Activated T-cell treated with anti-CD3 and anti-CD28 coated beads for 48 hours (primary cell): Measurements from ENCODE around the gene SH3RF3.

ENCODE experiments used
- DNase-seq: peaks from one replicate; pipeline ENCODE4 v3.0.0-alpha.2; 2020; ENCODE audit warnings: low read depth

Gene SH3RF3

DNA sequence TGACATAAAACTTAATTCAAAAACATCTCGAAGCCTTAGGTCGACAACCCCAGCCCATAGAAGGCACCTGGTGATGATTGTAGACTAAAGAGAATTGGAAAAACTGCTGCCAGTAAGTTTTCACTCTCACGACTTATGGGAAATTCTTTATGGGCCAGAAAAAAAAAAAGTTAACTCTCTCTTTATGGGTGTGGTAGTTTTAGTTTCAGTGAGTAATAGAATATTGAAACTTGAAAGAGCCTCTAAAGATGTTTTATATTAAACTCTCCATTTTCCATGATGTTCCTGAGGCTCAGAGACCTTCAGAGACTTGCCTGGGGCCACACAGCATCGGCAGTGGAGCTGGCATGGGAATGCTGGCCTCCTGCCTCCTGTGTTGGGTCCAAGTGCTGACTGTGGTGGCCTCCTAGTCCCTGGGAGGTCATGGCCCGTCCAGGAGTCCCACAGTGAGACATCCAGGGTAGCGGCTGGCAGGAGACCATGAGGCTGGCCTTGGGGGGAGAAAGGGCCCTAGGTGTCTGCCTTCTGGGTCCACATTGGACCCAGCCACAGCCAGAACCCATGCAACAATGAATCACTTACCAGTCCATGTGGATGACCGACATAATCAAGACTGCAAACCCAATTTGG lies 325.9 kb downstream of the SH3RF3 start:
- no peak for DNase-seq

DNA sequence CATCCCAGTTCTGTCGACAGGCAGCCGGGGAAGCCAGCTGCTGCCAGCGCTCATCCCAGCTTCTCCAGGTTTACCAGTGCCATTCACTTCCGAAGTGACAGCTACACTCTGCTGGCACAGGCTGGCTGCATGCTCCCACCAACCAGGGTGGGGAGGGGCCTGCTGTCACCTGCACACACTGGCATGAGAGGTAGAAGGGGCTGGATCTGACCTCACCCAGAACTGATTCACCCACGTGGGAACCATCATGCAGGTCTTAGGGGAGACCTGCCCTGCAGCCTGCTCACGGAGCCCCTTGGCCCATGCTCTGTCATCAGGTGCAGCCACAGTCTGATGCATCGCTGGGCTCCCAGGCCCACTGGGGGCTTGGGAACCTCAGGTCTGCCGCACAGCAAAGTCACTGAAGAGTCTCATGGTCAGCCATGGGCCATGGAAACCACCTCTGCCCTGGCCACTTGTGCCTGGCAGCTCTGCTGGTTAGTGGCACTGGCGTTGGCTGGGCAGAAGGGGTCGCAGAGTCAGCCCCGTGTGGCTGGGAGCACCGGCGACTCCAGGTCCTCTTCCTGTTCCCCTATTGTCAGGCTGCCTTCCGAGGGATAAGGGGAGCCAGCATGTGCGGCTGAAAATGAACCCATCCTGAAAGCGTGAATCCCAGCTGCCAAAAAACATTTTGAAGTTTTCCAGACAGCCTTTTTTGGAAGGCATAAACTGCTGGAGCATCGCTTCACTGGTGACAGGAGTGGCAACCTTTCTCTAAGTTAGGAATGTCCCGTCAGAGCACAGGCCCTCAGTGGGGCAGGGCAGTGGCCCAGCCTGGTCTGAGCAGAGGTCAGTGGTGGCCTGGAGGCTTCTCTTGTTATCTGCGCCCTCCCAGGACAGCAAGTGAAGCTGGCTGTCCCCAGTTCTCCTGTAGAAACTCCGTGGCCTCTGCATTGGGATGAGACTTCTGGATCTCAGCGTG lies 327.0 kb downstream of the SH3RF3 start:
- no peak for DNase-seq

DNA sequence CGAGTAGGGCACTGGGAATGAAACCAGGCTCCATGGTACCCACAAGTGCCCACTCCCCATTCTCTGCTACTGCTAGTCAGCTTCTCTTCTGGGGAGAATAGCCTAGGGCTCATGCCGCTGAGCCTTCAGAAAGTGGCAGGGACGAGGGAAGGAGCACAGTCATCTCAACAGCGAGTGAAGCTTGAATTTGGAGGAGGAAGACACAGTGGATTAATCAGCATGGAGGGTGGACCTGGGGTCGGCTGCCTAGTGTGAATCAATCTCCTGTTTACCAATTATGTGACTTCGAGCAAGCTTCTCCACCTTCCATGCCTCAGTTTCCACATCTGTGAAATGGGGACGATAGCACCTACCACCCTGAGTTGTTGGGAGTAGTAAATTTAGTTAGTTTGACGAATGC lies 327.8 kb downstream of the SH3RF3 start:
- no peak for DNase-seq

GRCh38 chr2:109457366-109457765 lies 328.4 kb downstream of the SH3RF3 start:
- DNase-seq, result no peak

DNA sequence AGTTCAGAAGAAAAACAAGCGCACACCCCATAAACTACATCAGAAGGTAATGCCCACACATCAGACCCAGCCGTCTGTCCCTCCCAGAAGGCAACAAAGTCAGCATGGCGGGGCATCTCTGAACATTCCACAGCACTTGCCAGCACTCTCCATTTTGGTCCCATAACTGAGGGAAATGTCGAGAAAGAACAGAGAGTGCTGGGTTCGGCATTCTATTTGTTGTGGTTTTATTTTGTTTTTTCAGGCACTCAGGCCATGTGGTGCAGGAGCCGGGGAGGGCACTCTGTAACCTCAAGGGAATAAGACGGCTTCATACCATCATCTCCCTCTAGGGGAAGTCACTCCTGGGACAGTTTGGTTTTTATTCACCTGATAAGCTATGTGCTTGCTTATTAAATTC lies 328.8 kb downstream of the SH3RF3 start:
- DNase-seq, result no peak

DNA sequence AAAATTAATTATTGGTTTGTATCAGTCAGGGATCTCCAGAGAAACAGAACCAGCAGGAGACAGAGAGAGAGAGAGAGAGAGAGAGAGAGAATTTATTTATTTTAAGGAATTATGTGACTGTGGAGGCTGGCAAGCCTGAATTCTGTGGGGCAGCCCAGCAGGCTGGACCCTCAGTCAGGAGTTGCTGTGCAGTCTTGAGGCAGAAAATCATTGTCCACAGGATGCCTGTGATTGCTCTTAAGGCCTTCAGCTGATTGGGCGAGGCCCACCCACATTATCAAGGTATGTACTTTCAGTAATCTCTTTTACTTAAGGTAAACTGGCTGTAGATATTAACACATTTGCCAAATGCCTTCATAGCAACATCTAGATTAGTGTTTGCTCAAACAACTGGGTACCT lies 329.5 kb downstream of the SH3RF3 start:
- no peak for DNase-seq

- no peak for DNase-seq
These were observed 330.5 kb downstream of the SH3RF3 start for GRCh38 chr2:109459485-109459884.

DNA sequence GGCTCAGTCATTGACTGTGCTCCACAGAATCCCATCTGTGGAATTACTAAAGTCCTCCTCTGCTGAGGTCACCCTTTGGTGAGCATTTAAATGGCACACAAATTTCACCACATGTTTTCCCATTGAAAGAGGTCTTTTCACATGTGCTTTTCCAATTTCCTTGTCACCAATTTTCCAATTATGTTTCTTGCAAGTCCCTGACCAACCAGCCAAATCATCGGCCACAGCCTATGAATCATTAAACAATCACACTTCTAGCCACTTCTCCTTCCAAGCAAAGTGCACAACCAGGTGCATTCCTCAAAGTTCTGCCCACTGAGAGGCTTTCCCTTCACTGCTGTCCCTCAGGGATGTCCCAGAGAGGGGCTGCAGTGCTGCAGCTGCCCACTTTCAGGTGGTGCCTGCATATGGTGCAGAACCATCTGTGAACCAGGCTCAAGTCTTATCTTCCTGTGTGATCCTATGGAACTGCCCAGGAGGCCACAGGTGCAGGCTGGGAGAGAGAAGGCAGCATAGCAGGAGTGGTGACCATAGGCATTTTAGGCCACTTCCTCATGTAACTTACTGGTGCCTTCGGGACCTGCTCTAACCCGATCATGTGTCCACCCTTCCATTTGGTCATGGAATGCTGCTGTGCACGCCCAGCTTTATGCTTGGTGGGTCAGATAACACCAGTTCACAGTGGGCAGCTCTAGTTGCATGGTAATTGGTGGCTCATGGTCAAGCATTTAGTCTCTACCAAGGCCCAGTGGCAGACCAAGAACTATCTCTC lies 331.7 kb downstream of the SH3RF3 start:
- DNase-seq, result no peak

DNA sequence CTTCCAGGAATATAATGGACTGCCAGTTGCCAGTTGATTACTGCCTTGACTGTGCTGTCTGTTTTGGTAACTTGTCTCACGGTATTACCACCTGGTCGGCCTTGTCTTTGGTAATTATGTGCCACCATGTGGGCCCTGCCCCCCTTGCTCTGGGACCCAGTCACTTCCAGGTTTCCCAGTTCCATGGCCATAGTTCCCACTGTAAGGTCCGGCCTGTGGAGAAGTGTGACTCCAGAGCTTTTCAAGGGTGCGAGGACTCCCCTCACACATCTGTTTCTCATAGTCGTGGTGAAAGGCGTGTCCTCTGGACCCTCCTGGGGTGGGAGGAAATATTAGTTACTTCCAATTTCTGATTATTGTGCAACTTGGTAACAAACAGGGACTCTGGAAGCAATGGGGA lies 334.2 kb downstream of the SH3RF3 start:
- DNase-seq, result no peak

DNA sequence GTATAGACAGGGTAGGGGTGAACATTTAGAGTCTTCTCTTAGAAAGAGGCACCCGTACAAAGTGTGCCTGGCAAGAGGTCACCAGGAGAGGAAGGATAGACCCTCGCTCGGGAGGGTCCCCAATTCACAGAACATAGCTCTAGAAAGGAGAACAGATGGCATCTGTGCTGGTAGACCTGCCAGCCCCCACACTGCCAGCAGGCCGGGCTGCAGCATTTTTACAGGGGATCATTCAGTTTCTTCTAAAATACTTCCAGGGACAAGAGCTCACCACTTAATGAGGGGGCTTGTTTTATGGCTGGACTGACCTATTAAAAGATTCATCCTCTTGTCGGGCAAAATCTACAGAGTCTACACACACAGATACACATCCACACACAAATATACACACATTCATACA lies 334.9 kb downstream of the SH3RF3 start:
- DNase-seq, result no peak

DNA sequence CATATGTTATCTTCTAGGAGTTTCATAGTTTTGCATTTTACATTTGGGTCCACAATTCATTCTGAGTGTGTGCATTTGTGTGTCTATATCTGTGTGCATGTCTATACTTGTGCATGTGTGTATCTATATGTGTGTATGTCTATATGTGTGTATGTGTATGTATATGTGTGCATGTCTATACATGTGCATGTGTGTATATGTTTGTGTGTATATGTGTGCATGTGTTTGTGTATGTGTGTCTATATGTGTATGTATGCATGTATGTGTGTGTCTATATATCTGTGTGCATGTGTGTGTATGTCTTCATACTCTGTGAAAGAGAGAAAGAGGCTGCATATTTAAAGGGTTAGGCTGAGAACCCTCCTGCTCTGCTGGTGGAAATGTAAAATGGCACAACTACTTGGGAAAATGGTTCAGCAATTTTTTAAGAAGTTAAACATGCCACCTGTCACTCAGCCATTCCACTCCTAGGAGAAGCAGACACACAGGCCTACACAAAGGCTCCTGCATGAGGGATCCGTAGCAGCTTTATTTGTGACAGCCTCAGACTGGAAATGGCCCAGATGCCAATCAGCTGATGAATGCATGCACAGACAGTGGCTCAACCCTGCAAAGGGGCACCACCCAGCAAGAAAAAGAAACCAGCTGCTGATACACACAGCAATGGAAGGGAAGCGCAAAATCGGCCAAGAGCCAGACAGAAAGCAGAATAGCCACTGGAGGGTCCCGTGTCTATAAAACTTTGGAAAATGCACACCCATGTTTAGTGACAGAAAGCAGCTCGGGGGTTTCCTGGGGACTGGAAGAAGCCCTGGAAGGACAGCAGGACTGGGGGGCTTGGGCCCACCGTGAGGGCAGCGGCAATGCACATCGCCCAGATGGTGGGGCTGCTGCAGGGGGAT lies 337.9 kb downstream of the SH3RF3 start:
- DNase-seq, result no peak

GRCh38 chr2:109467701-109468100 lies 338.7 kb downstream of the SH3RF3 start:
- no peak for DNase-seq

GRCh38 chr2:109468893-109469292 lies 339.9 kb downstream of the SH3RF3 start:
- DNase-seq, result no peak

- no peak for DNase-seq
These were observed 342.7 kb downstream of the SH3RF3 start for GRCh38 chr2:109471658-109472057.

GRCh38 chr2:109472331-109472959 lies 343.4 kb downstream of the SH3RF3 start:
- DNase-seq, result no peak

DNA sequence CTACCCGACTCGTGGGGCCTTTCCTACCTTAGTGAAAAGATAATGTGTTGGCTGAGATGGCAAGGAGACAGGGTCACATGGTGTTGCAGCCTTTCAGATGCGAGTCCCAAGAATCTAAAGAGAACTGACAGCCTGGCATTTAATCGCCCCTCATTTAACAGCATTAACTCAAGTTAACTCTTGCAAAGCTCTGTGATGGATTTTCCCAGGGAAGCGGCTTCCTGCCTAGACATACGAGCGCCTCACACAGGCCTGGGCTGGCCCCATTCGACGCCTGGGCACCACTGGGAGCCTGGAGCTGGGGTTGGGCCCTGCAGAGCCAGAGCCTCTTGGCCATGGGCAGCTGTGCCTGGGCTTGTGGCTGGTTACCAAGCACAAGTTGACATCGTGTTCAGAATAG lies 344.0 kb downstream of the SH3RF3 start:
- DNase-seq, result no peak

DNA sequence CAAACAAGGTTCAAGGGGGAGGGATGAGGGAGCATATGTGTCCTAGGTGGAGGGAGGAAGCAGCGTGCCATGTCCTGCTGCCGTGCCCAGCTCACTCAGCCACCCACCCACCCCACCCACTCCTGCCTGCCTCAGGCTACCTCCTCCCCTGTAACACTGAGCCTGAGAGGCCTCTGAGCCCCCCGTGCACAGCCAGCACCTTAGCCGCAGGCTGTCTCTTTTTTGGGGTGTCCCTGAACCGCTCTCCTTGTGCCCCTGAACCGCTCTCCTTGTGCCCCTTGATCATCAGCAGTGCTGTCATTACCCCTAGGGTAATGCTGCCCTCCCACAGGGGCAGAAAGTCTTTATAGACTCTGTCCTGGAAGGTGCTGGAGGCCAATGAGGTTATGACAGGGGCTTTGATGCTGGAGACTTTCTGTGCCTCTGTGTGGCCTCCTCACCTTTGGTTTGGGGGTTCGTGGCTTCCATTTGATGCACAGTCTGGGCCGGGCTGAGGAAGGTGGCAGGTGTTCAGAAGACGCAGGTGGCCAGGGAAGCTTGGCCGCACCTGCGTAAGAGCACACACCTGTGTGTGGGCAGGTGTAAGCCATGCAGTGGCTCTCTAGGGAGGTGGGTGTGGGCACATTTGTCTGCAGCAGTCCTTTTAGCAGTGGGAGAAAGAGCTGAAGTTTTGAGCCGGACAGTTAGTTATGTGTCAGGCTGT lies 344.8 kb downstream of the SH3RF3 start:
- DNase-seq, result no peak

DNA sequence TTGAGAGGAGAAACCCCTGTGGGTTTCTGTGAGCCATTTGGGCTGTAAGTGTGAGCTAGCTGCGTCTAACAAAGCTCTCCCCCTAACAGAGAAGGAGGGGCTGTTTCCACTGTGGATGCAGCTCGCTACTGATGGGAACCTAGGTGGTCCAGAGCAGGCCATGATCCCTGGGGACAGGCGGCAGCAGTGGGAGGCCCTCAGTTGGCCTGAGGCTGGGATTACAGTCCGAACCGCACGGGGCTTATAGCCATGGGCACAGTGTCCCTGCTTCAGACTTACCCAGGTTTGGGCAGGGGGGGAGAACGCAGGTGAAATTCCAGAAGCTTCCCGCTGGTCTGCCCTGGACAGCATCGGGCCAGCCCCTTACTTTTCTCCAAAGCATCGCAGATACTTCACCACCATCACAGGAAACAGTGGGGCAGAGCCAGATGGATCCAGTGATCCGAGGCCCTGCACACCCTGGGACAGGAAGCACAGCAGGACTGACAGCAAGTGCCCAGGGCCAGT lies 345.4 kb downstream of the SH3RF3 start:
- no peak for DNase-seq

DNA sequence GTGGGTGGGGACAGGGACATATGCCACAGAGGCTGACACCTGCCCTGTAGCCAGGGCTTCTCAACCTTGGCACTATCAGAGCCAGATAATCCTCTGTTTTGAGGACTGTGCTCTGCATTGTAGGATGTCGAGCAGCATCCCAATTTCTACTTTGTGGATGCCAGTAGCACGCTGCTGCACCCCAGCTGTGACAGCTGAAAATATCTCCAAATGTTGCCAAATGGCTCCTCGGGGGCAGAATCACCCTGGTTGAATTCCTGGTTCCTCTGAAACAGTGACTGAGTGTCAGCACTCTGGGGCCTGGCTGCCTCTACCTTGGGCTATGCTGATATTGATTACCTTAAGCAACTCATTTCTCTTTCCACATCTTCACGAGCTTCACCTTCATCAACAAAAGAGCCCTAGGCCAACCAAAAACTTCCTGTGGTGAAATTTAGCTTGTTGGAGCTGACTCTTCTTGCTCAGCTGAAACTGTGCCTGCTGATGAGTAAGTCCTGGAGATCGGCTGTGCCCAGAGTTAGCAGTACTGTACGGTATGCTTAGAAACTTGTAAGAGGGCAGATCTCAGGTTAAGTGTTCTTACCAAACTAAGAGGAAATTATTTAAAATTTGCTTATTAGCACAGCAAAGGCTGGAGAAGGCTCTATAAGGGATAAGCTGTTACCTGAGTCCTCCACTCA lies 346.7 kb downstream of the SH3RF3 start:
- DNase-seq, result no peak
